ENCODE data around the gene CFHR1.
"Not testable (repeated sequence)": the region's sequence is repeated elsewhere in the genome, so short reads cannot be mapped to it uniquely, and the experiment has no call there.

Gene CFHR1

DNA sequence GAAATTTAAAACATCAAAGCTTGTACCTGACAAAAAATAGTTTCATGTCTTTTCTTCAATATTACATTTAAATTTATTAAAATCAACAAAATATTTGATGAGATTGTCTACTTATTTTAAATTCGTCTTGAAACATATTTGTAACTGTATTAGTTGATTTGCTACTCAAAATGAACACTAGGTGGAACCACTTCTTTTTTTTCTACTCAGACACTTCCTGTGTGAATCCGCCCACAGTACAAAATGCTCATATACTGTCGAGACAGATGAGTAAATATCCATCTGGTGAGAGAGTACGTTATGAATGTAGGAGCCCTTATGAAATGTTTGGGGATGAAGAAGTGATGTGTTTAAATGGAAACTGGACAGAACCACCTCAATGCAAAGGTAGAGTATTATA lies 8.3 kb downstream of the CFHR1 start:
- H3K36me3 ChIP-seq (ENCODE audit: low read depth); H3K4me1 ChIP-seq (ENCODE audit: insufficient read depth, poor library complexity, severe bottlenecking): not testable (repeated sequence)

GRCh38 chr1:196849613-196850492 lies 30.3 kb downstream of the CFHR1 start:
- H3K36me3 ChIP-seq (ENCODE audit: low read depth); H3K9me3 ChIP-seq (ENCODE audit: severe bottlenecking); ATAC-seq (ENCODE audit: low read depth); H3K4me3 ChIP-seq (ENCODE audit: severe bottlenecking); H3K27me3 ChIP-seq (ENCODE audit: insufficient read depth, poor library complexity, severe bottlenecking); H3K4me1 ChIP-seq (ENCODE audit: insufficient read depth, poor library complexity, severe bottlenecking); H3K27ac ChIP-seq (ENCODE audit: poor library complexity, severe bottlenecking); DNase-seq (ENCODE audit: low spot score): not testable (repeated sequence)

More for the DNA sequence above, 8.3 kb downstream of the CFHR1 start:
- not testable (repeated sequence) for H3K9me3 ChIP-seq (ENCODE audit: severe bottlenecking); H3K27me3 ChIP-seq (ENCODE audit: insufficient read depth, poor library complexity, severe bottlenecking); H3K4me3 ChIP-seq (ENCODE audit: severe bottlenecking); DNase-seq (ENCODE audit: low spot score); H3K27ac ChIP-seq (ENCODE audit: poor library complexity, severe bottlenecking)
- peak; percentile 66; the same call in 2 of the 3 replicates for ATAC-seq (ENCODE audit: low read depth)
- TF ChIP-seq CTCF (IDR thresholded peaks at IDR 0.05; ENCODE audit: poor library complexity, severe bottlenecking) = peak; percentile 37

- H3K4me3 ChIP-seq (ENCODE audit: severe bottlenecking) = no peak overlapping the region
- H3K36me3 ChIP-seq (ENCODE audit: low read depth) = no peaks in the 10 kb centered on the region
- ATAC-seq (ENCODE audit: low read depth) (no peak), DNase-seq (ENCODE audit: low spot score) (no peak)
- H3K27me3 ChIP-seq (ENCODE audit: insufficient read depth, poor library complexity, severe bottlenecking) = no peaks in the 10 kb centered on the region
- no peaks in the 10 kb centered on the region for H3K4me1 ChIP-seq (ENCODE audit: insufficient read depth, poor library complexity, severe bottlenecking)
- H3K9me3 ChIP-seq (ENCODE audit: severe bottlenecking) = no peaks in the 10 kb centered on the region
- H3K27ac ChIP-seq (ENCODE audit: poor library complexity, severe bottlenecking) = no peak overlapping the region
- no peak for TF ChIP-seq CTCF (IDR thresholded peaks at IDR 0.05; ENCODE audit: poor library complexity, severe bottlenecking)
Measured at GRCh38 chr1:196856053-196856452, 36.5 kb downstream of the CFHR1 start.

GRCh38 chr1:196857188-196857587 lies 37.7 kb downstream of the CFHR1 start:
- no peak for TF ChIP-seq CTCF (IDR thresholded peaks at IDR 0.05; ENCODE audit: poor library complexity, severe bottlenecking)
- ATAC-seq (ENCODE audit: low read depth) (no peak), DNase-seq (ENCODE audit: low spot score) (no peak)
- Histone ChIP-seq H3K36me3 (ENCODE audit: low read depth) (no peaks in the 10 kb centered on the region), H3K27me3 (ENCODE audit: insufficient read depth, poor library complexity, severe bottlenecking) (no peaks in the 10 kb centered on the region), H3K9me3 (ENCODE audit: severe bottlenecking) (no peaks in the 10 kb centered on the region), H3K4me3 (ENCODE audit: severe bottlenecking) (no peak overlapping the region), H3K4me1 (ENCODE audit: insufficient read depth, poor library complexity, severe bottlenecking) (no peaks in the 10 kb centered on the region), H3K27ac (ENCODE audit: poor library complexity, severe bottlenecking) (no peak overlapping the region)

- Histone ChIP-seq H3K9me3 (ENCODE audit: severe bottlenecking) (no peaks in the 10 kb centered on the region), H3K27ac (ENCODE audit: poor library complexity, severe bottlenecking) (no peak overlapping the region), H3K4me1 (ENCODE audit: insufficient read depth, poor library complexity, severe bottlenecking) (no peaks in the 10 kb centered on the region), H3K27me3 (ENCODE audit: insufficient read depth, poor library complexity, severe bottlenecking) (no peaks in the 10 kb centered on the region), H3K4me3 (ENCODE audit: severe bottlenecking) (no peak overlapping the region), H3K36me3 (ENCODE audit: low read depth) (no peaks in the 10 kb centered on the region)
- ATAC-seq (ENCODE audit: low read depth) (no peak), DNase-seq (ENCODE audit: low spot score) (no peak)
- TF ChIP-seq CTCF (IDR thresholded peaks at IDR 0.05; ENCODE audit: poor library complexity, severe bottlenecking) = no peak
Measured at GRCh38 chr1:196858811-196859210, 39.3 kb downstream of the CFHR1 start.

All from RWPE2 (cell line).